Measurements from ENCODE around the gene WDR11.

DNA sequence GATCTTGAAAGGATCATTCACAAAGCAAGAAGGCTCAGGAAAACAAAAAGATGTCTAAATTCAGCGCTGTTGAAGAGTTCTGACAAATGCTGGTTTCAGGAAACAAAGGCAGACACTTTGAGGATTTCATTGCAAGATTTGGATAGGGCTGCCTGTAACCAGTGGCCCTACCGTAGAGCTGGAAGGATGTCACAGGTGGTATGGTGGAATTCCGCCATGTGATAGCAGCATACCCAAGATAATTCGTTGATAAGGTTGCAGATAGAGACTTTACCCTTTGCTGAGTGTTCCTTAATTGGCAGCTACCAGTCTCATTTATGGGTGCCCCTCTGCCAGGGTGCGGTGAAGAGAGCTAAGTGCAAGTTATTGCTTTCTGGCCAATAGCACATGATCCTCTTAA lies 100.1 kb downstream of the WDR11 start:
- no peak for TF ChIP-seq POLR2A (IDR thresholded peaks at IDR 0.05)
- TF ChIP-seq CTCF (IDR thresholded peaks at IDR 0.05): no peak
- TF ChIP-seq POLR2AphosphoS5 (IDR thresholded peaks at IDR 0.05): no peak

Data from prostate gland (tissue), 2 donors.